H1 (cell line): ENCODE results near the gene AGAP3. TPM values are rescaled to one million over a fixed set of nuclear protein-coding genes. Genes with fewer than 3 reads are reported as not detected.

Experiments
- CTCF ChIA-PET: fragments of 300-600 bp; sonication (Branson Sonifier 250); formaldehyde crosslinking; loops from one replicate; lab custom pipeline; 2021; ENCODE audit not compliant: partially characterized antibody; lab: Charles Lee
- POLR2A ChIA-PET: fragments of 300-600 bp; sonication (Branson Sonifier 250); formaldehyde crosslinking; loops from one replicate; lab custom pipeline; 2021; ENCODE audit warnings: inconsistent platforms; ENCODE audit not compliant: partially characterized antibody; lab: Charles Lee
- DNase-seq, 2 experiments: peaks; one replicate each; pipeline versions ENCODE4 v3.0.0 to v3.0.0-alpha.2; 2010 to 2022; ENCODE audit warnings: low spot score in 2 of 2, low read depth in 1 of 2, mixed read lengths in 1 of 2
- FAIRE-seq: peaks from 2 replicates; lab custom pipeline; 2011; peaks lifted over from hg19 to GRCh38; lab: Jason Lieb, UNC
- H2AFZ ChIP-seq: 2 replicates; pipeline ENCODE4 v1.8.1; 2012; ENCODE audit warnings: low read length, inconsistent platforms
- H2AK5ac ChIP-seq: 2 replicates; pipeline ENCODE4 v1.6.1; 2013; ENCODE audit warnings: low read depth, low read length
- H2BK120ac ChIP-seq: replicated peaks from 2 replicates; pipeline ENCODE3; 2013; ENCODE audit warnings: low read depth, low read length, inconsistent platforms
- H2BK12ac ChIP-seq: 2 replicates; pipeline ENCODE4 v1.6.1; 2013; ENCODE audit warnings: low read depth, low read length
- H2BK15ac ChIP-seq: 2 replicates; pipeline ENCODE4 v1.6.1; 2013; ENCODE audit warnings: low read length
- H2BK20ac ChIP-seq: 2 replicates; pipeline ENCODE4 v1.6.1; 2013; ENCODE audit warnings: low read length
- H2BK5ac ChIP-seq: 2 replicates; pipeline ENCODE4 v1.6.1; 2013; ENCODE audit warnings: low read depth, low read length
- H3K14ac ChIP-seq: 2 replicates; pipeline ENCODE4 v1.6.1; 2013; ENCODE audit warnings: inconsistent platforms; ENCODE audit not compliant: insufficient read length
- H3K18ac ChIP-seq: 2 replicates; pipeline ENCODE4 v1.6.1; 2013; ENCODE audit warnings: low read length; ENCODE audit errors: extremely low read depth
- H3K23ac ChIP-seq: 2 replicates; pipeline ENCODE4 v1.6.1; 2013; ENCODE audit warnings: inconsistent platforms; ENCODE audit not compliant: insufficient read length
- H3K23me2 ChIP-seq: 2 replicates; pipeline ENCODE4 v1.6.1; 2013; ENCODE audit warnings: low read depth, low read length
- H3K27ac ChIP-seq: 2 replicates; pipeline ENCODE4 v1.6.1; 2011; ENCODE audit warnings: low read depth, low read length, inconsistent platforms
- H3K27me3 ChIP-seq, 4 experiments: replicated peaks in 1 of 4; 1 replicate in 1 of 4; 2 replicates in 3 of 4; pipeline versions ENCODE4 v1.6.1 to v1.8.1; 2011 to 2013; ENCODE audit warnings: low read length in 3 of 4, mild to moderate bottlenecking in 3 of 4, inconsistent platforms in 2 of 4, mixed read lengths in 2 of 4, moderate library complexity in 1 of 4; ENCODE audit not compliant: control insufficient read depth in 3 of 4, insufficient read depth in 3 of 4; ENCODE audit errors: extremely low read depth in 1 of 4
- H3K36me3 ChIP-seq, 4 experiments: 2 replicates each; pipeline versions ENCODE4 v1.6.1 to v1.8.1; 2011 to 2013; ENCODE audit warnings: mild to moderate bottlenecking in 4 of 4, low read length in 3 of 4, moderate library complexity in 2 of 4, control low read depth in 1 of 4, inconsistent platforms in 1 of 4; ENCODE audit not compliant: insufficient read depth in 4 of 4, control insufficient read depth in 2 of 4
- H3K4ac ChIP-seq: replicated peaks from 2 replicates; pipeline ENCODE3; 2013; ENCODE audit warnings: low read length, low read depth, mixed read lengths, inconsistent platforms; ENCODE audit not compliant: insufficient read length
- H3K4me1 ChIP-seq, 4 experiments: replicated peaks in 1 of 4; 1 replicate in 1 of 4; 2 replicates in 3 of 4; pipeline versions ENCODE4 v1.6.1 to v1.8.1; 2011 to 2013; ENCODE audit warnings: low read length in 3 of 4, inconsistent platforms in 2 of 4, mixed read lengths in 1 of 4; ENCODE audit not compliant: insufficient read depth in 4 of 4, control insufficient read depth in 3 of 4
- H3K4me2 ChIP-seq, 2 experiments: 2 replicates each; pipeline versions ENCODE4 v1.6.1 to v1.8.1; 2011 to 2013; ENCODE audit warnings: low read depth in 2 of 2, low read length in 2 of 2, control low read depth in 1 of 2, inconsistent platforms in 1 of 2, mild to moderate bottlenecking in 1 of 2; ENCODE audit not compliant: insufficient read depth in 1 of 2
- H3K4me3 ChIP-seq, 4 experiments: fragments of 200-600, 300-600 bp in 1 of 4; sonication (generic), shearing (Covaris generic), sonication (Bioruptor Twin) in 1 of 4; 2 replicates each; pipeline versions ENCODE4 v1.5.1 to v1.8.1; 2011 to 2016; ENCODE audit warnings: low read length in 4 of 4, low read depth in 3 of 4, control low read depth in 2 of 4, inconsistent platforms in 2 of 4, mild to moderate bottlenecking in 2 of 4, mixed read lengths in 1 of 4, moderate library complexity in 1 of 4; ENCODE audit not compliant: insufficient read depth in 2 of 4; ENCODE audit errors: extremely low read depth in 1 of 4
- H3K56ac ChIP-seq: replicated peaks from 2 replicates; pipeline ENCODE3; 2013; ENCODE audit warnings: low read depth, mild to moderate bottlenecking, mixed read lengths, low read length, inconsistent platforms; ENCODE audit not compliant: insufficient read length
- H3K79me1 ChIP-seq: 2 replicates; pipeline ENCODE4 v1.6.1; 2013; ENCODE audit warnings: low read depth, low read length, control low read depth
- H3K79me2 ChIP-seq, 2 experiments: 2 replicates each; pipeline versions ENCODE4 v1.6.1 to v1.8.1; 2012 to 2013; ENCODE audit warnings: low read length in 2 of 2, mild to moderate bottlenecking in 2 of 2, inconsistent platforms in 1 of 2; ENCODE audit not compliant: insufficient read depth in 2 of 2, control insufficient read depth in 1 of 2
- H3K9ac ChIP-seq, 4 experiments: replicated peaks in 1 of 4; 1 replicate in 1 of 4; 2 replicates in 3 of 4; pipeline versions ENCODE4 v1.6.1 to v1.8.1; 2011 to 2013; ENCODE audit warnings: low read depth in 3 of 4, low read length in 3 of 4, control low read depth in 2 of 4, mild to moderate bottlenecking in 2 of 4, moderate library complexity in 2 of 4, inconsistent platforms in 1 of 4; ENCODE audit errors: extremely low read depth in 1 of 4
- H3K9me3 ChIP-seq, 2 experiments: 2 replicates each; pipeline versions ENCODE4 v1.6.1 to v1.8.1; 2012 to 2013; ENCODE audit warnings: mild to moderate bottlenecking in 2 of 2, moderate library complexity in 2 of 2, control low read depth in 1 of 2, inconsistent platforms in 1 of 2, low read depth in 1 of 2, low read length in 1 of 2, mixed read lengths in 1 of 2; ENCODE audit not compliant: insufficient read depth in 2 of 2
- H4K20me1 ChIP-seq, 2 experiments: replicated peaks in 1 of 2; 2 replicates each; pipeline versions ENCODE3 to v1.8.1; 2011 to 2013; ENCODE audit warnings: inconsistent platforms in 2 of 2, low read length in 2 of 2, mild to moderate bottlenecking in 1 of 2; ENCODE audit not compliant: insufficient read depth in 2 of 2, control insufficient read depth in 1 of 2
- H4K5ac ChIP-seq: 2 replicates; pipeline ENCODE4 v1.6.1; 2013; ENCODE audit warnings: low read length, low read depth, mixed read lengths, inconsistent platforms; ENCODE audit not compliant: insufficient read length
- H4K8ac ChIP-seq: 2 replicates; pipeline ENCODE4 v1.8.0; 2013; ENCODE audit warnings: mild to moderate bottlenecking, moderate library complexity, low read length, inconsistent platforms; ENCODE audit not compliant: insufficient read depth; ENCODE audit errors: extremely low read depth
- H4K91ac ChIP-seq: replicated peaks from 2 replicates; pipeline ENCODE3; 2013; ENCODE audit warnings: low read length, mixed read lengths, inconsistent platforms; ENCODE audit not compliant: insufficient read length
- ASH2L ChIP-seq: fragments of 200-600, 300-600 bp; sonication (generic); IDR thresholded peaks from one replicate; pipeline ENCODE4 v1.7.1; 2017; ENCODE audit warnings: low read length
- CBX8 ChIP-seq: fragments of 300-800, 300-1000 bp; sonication (generic); IDR thresholded peaks from 2 replicates; pipeline ENCODE4 v1.7.1; 2016; ENCODE audit warnings: low read depth, low read length, borderline replicate concordance
- CTBP2 ChIP-seq: IDR thresholded peaks from 2 replicates; pipeline ENCODE4 v1.7.0; 2011; ENCODE audit warnings: borderline replicate concordance, mild to moderate bottlenecking, moderate library complexity, mixed read lengths, low read length; ENCODE audit not compliant: insufficient read depth, insufficient read length
- GABPA ChIP-seq: IDR thresholded peaks from 2 replicates; pipeline ENCODE4 v1.6.1; 2011; ENCODE audit warnings: mild to moderate bottlenecking, low read length, moderate library complexity, borderline replicate concordance; ENCODE audit not compliant: insufficient read depth
- KDM4A ChIP-seq: IDR thresholded peaks from one replicate; pipeline ENCODE4 v1.7.1; 2012; ENCODE audit warnings: low read depth, mild to moderate bottlenecking, moderate library complexity, low read length, inconsistent platforms; ENCODE audit not compliant: severe bottlenecking
- MAX ChIP-seq: IDR thresholded peaks from 2 replicates; pipeline ENCODE4 v1.6.1; 2012; ENCODE audit warnings: inconsistent platforms
- NRF1 ChIP-seq: IDR thresholded peaks from 2 replicates; pipeline ENCODE4 v1.6.1; 2011; ENCODE audit warnings: mild to moderate bottlenecking, low read depth, low read length, improper control_type of control experiment
- SIN3A ChIP-seq, 2 experiments: IDR thresholded peaks in 1 of 2; conservative IDR thresholded peaks in 1 of 2; 2 replicates each; pipeline ENCODE4 v1.6.1; 2011 to 2012; ENCODE audit warnings: low read length in 2 of 2, improper control_type of control experiment in 1 of 2, low read depth in 1 of 2, mild to moderate bottlenecking in 1 of 2
- SIX5 ChIP-seq: IDR thresholded peaks from 2 replicates; pipeline ENCODE4 v1.6.1; 2011; ENCODE audit warnings: mild to moderate bottlenecking, low read depth, low read length
- SP4 ChIP-seq: IDR thresholded peaks from 2 replicates; pipeline ENCODE4 v1.6.1; 2012; ENCODE audit warnings: low read length, inconsistent platforms
- WGBS, 2 experiments: shearing (Covaris generic) in 1 of 2; methylation state at CpG; one replicate each; pipeline versions ENCODE4 v1.1.6 to v1.1.7; 2013 to 2015; ENCODE audit warnings: low lambda C conversion rate in 2 of 2, mixed read lengths in 2 of 2, inconsistent platforms in 1 of 2, low coverage in 1 of 2, missing lambda C conversion rate in 1 of 2; ENCODE audit not compliant: insufficient replicate concordance in 2 of 2, insufficient coverage in 1 of 2, insufficient read length in 1 of 2; ENCODE audit errors: extremely low coverage in 1 of 2, missing lambda C conversion rate in 1 of 2; 5-methylcytosine and 5-hydroxymethylcytosine counted together
- polyA plus RNA-seq, 7 experiments: library from polyadenylated mRNA; depleted of rRNA in 3 of 7; stranded (reverse) in 5 of 7; unstranded in 2 of 7; fragments of >200 nt in 5 of 7; fragments of 200-250 nt in 2 of 7; gene quantifications; 1 replicate in 5 of 7; 2 replicates in 1 of 7; 4 replicates in 1 of 7; pipeline versions ENCODE4 v1.2.1 to v1.2.3, GENCODE V29; 2011 to 2013; ENCODE audit warnings: missing spikeins in 2 of 7, mixed read lengths in 2 of 7
- total RNA-seq: library from RNA; stranded (reverse); fragmentation: NEBNext Ultra II Directional; extraction: Animal tissue kit (Norgen Biotek cat#: 25700); gene quantifications from 2 replicates; pipeline ENCODE4 v1.2.1, GENCODE V29; 2021

AGAP3 gene
- total and polyA plus RNA-seq, 2 of the 8 experiments (the other 6 are each of a cell fraction or from before 2014, with no cell fraction given), result 66.4 to 120 TPM

- H3K4ac ChIP-seq, result no peak overlapping the region
- H3K23ac ChIP-seq, result no peak overlapping the region
- H3K4me1 ChIP-seq, result peaks cover 2 to 28% (median 16%) of the 10 kb centered on the region in 4 experiments
- H3K79me1 ChIP-seq, result peaks cover 12% of the 10 kb centered on the region
- H3K27me3 ChIP-seq, result no peaks in the 10 kb centered on the region
- no peaks in the 10 kb centered on the region; the same call in 1 of the 2 replicates for H3K23me2 ChIP-seq
- H2BK12ac ChIP-seq, result peak overlapping the region; percentile 69; the same call in 1 of the 2 replicates
- no peak overlapping the region for H2BK15ac ChIP-seq
- H3K9ac ChIP-seq, result peak overlapping the region in 2 of 4 experiments; percentile 0 to 42; a peak in 3 of 7 replicates
- H3K4me2 ChIP-seq, result peak overlapping the region; percentile 58 to 88
- H2AK5ac ChIP-seq, result no peak overlapping the region
- H4K20me1 ChIP-seq, result peaks cover 9 to 36% of the 10 kb centered on the region in 2 experiments
- ChIA-PET POLR2A (interaction anchor here (0.8 to 1.2 kb wide), 3 partner anchors 10 to 30 kb away, joined by 3 to 4 read pairs (median 4); no protein-coding TSS in a partner anchor), CTCF (interaction anchor here (0.6 to 22.4 kb wide), 10 partner anchors 9 to 1282 kb away, joined by 3 to 448 read pairs (median 4); partner anchors contain the start of genes AGAP3, CDK5 and TMUB1)
- no peaks in the 10 kb centered on the region for H3K9me3 ChIP-seq
- no peak overlapping the region for H4K8ac ChIP-seq
- H4K5ac ChIP-seq, result no peak overlapping the region
- H3K79me2 ChIP-seq, result peaks cover 0 to 27% of the 10 kb centered on the region in 2 experiments; a peak in 1 of 4 replicates
- H3K56ac ChIP-seq, result no peak overlapping the region
- H3K14ac ChIP-seq, result no peak overlapping the region
- DNase-seq (peak in 1 of 2 experiments; percentile 67), FAIRE-seq (peak; percentile 86)
- H4K91ac ChIP-seq, result peak overlapping the region; percentile 20
- no peak overlapping the region for H2BK20ac ChIP-seq
- WGBS, 2 experiments, result 30% methylated on average over 23 of the region's 23 CpGs; no CpG with 5 or more reads in 1 of the 2 experiments
- no peaks in the 10 kb centered on the region for H3K36me3 ChIP-seq
- H3K27ac ChIP-seq, result no peak overlapping the region; the same call in 1 of the 2 replicates
- H2BK120ac ChIP-seq, result no peak overlapping the region
- no peak overlapping the region for H2AFZ ChIP-seq
- H3K18ac ChIP-seq, result 0 out of 2 replicates have a peak overlapping the region, but pooled peaks have one; percentile 63
- peak overlapping the region; percentile 89; the same call in 1 of the 2 replicates for H2BK5ac ChIP-seq
- peak overlapping the region in 3 of 4 experiments; percentile 5 to 38 (median 19); a peak in 5 of 8 replicates for H3K4me3 ChIP-seq
- no peak for TF ChIP-seq NRF1
- peak; percentile 17 for TF ChIP-seq KDM4A
- TF ChIP-seq MAX, result no peak; the same call in 1 of the 2 replicates
- no peak for TF ChIP-seq CTBP2
- TF ChIP-seq CBX8, result no peak
- no peak for TF ChIP-seq ASH2L
- TF ChIP-seq GABPA, result no peak
- TF ChIP-seq SIX5, result no peak
- TF ChIP-seq SIN3A (conservative IDR thresholded peaks at IDR 0.05 in 1 of 2, IDR thresholded peaks at IDR 0.05 in 1 of 2; ENCODE audit: low read depth in 1 of 2, low read length in 2 of 2), result no peak
- TF ChIP-seq SP4, result 0 out of 2 replicates have a peak, but pooled peaks have one; percentile 34
Observed at GRCh38 chr7:151104411-151105235, 18.3 kb downstream of the AGAP3 start.
